GM04503 (cell line): ENCODE measurements around the gene ZNF385C.
"Not testable (repeated sequence)": the region's sequence is repeated elsewhere in the genome, so short reads cannot be mapped to it uniquely, and the experiment has no call there.

Experiments used
- DNase-seq: peaks from one replicate; pipeline ENCODE4 v3.0.0-alpha.2; 2012; ENCODE audit warnings: low read depth

Gene ZNF385C

GRCh38 chr17:42019509-42020404 is 78.5 kb downstream of the ZNF385C start, which contains the start of gene NKIRAS2:
Gene NKIRAS2 (plus strand): TSS chr17:42020090. CDS start chr17:42021578, 1,488 bp downstream.
- peak; percentile 46 for DNase-seq

DNA sequence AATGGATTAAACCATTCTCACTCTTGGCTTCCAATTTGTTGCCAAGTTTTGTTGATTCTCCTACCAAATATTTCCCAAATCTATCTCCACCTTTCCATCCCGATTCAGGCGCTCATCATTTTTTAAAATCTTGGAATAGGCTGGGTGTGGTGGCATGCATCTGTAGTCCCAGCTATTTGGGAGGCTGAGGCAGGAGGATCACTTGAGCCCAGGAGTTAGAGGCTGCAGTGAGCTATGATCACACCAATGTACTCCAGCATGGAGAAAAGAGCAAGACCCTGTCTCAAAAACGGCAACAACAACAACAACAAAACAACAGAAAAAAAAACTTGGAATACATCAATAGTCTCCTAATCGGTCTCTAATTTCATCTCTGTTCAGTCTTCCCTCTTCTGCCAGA is 79.3 kb downstream of the ZNF385C start:
- DNase-seq: no peak

DNA sequence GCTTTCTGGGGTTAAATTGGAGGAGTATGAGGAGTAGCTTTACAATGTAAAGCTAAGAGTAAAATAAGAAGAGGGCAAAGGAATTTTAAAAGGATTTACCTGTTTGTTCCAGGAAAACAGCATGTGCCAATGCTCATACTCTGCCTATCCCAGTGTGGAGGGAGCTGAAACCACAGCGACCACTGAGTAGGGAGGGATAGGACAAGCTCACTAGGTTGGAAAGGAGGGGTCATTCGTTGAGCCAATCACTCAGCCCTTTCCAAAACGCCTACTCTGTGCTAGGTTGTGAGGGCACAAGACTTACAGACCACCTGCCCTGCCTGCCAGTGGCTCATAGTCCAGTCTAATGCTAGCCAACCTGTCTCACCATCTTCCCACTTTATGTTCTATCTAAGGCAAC is 79.9 kb downstream of the ZNF385C start:
- no peak for DNase-seq

DNA sequence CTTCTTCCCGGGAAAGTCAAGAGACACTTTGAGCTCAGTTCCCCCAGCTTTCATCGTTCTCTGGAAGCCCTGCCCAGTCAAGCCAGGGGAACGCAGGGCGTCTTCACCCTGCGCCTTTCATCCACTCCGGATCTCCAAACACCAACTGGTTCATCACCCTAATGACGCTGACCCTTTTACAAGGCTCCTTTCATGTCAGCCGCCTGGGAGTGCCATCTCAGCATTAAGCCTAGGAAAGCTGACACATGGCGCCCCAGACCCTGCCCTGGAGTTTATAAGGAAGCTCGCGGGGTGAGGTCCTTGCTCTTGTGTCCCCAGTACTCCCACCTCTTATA is 80.4 kb downstream of the ZNF385C start:
- no peak for DNase-seq

DNA sequence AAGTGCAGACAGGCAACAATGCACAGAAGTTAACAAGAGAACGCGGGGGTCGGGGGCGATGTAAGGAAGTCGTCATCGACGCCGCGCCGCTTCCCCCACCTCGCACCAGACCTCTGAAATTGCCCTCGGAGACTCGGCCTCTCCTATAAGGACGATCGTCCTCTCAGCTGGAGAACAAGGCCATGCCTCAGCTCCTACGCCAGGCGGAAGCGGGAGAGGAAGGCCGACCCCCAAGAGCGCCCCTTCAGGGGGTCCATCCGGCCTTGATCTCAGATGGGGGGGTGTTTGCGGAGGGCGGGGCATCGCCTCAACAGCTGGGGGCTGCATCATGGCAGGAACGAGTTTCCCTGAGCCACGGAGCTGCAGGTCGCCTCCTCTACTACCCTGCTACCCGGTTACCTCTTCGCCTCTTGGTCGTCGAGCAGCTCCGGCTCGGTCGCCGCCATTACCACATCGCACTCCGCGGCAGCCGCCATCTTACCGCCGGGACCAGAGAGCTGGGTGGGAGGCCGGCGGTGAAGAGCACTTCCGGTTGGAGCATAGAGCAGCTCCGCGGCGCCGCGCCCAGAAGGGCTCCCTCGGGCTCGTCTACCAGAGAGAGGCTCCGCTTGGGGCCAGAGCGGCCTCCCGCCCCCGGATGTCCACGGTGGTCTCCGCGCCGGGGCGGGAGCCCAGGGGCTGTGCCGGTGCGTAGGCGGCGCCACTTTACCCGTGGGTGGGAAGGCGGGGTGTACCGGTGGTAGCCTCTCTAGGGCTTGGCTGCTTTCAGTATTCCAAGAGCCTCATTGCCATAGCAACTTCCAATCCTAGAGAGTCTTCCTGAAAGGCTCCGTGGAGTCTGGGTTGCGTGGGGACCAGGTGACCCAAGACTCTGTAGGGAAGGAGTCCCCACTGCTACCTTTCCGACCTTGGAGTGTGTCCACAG is 81.1 kb downstream of the ZNF385C start, which contains the start of gene DNAJC7:
Gene DNAJC7 (minus strand): TSS at position 499 of the 925 bp plus-strand sequence. CDS start 23 bp downstream, at position 476.
- DNase-seq: peak; percentile 58

- no peak for DNase-seq
These were observed 81.9 kb downstream of the ZNF385C start for GRCh38 chr17:42016411-42016831.

GRCh38 chr17:42013740-42014139 is 84.5 kb downstream of the ZNF385C start:
- DNase-seq: not testable (repeated sequence)

DNA sequence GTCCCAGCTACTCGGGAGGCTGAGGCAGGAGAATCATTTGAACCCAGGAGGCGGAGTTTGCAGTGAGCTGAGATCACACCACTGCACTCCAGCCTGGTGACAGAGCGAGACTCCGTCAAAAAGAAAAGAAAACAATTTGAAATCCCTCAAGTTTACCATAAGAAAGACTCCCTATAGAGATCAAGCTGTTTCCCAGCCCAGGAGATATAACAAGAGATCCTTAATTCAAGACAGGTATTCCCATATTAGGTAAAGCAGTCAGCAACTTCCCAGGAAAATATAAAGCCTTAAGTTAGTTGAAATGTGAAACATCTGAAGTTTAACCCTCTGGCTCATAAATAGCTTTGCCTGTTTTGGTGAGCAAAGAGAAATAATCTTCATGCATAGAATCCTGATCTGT is 85.9 kb downstream of the ZNF385C start:
- not testable (repeated sequence) for DNase-seq

DNA sequence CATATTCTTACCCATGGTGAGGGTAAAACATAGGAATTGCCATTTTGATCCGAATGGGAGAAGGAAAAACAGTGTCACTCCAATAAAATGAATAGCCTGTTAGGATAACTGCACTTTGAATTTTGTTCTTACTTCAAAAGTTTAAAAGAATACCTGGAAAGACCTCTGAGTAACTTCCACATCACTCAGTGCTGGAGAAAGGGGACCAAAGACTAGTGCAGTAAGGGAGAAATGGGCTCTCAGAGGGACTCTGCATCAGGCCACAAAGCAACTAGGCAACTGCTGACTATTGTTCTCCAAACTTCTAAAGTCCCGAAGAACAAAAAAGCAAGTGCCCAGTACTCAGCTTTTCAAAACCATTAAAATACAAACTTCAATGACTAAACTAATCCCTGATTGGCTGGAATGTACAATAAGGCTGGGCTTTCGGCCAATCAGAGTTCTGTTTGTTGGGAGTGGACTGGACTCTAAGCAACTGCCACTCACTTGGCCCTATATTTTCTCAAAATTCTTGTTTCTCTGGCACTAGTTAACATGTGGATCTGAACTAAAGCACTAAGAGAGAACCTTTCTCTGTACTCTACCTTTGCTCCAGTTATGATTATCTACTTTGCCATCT is 87.3 kb downstream of the ZNF385C start:
- DNase-seq: no peak

GRCh38 chr17:42010266-42010680 is 88.0 kb downstream of the ZNF385C start:
- DNase-seq: not testable (repeated sequence)

- DNase-seq: no peak
These were observed 89.1 kb downstream of the ZNF385C start for GRCh38 chr17:42009170-42009569.

DNA sequence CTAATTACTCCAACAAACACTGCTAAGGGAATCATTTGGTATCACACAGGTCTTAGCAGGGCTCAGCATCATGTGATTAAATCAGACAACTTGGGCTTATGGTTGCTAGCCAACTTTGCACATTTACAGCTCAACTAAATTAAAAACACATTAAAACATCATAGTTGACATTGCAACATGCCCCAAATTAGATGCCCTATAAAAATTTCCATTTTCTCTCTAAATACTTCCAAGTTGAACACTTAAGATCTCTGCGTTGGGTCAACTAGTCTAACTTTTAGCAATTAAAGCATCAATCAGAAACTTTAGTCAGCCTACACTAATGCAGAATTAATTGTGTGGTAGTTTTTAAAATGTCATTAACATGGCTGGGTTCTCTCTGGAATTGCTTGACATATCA is 93.1 kb downstream of the ZNF385C start:
- peak; percentile 25 for DNase-seq

GRCh38 chr17:42002792-42003301 is 95.4 kb downstream of the ZNF385C start:
- no peak for DNase-seq

DNA sequence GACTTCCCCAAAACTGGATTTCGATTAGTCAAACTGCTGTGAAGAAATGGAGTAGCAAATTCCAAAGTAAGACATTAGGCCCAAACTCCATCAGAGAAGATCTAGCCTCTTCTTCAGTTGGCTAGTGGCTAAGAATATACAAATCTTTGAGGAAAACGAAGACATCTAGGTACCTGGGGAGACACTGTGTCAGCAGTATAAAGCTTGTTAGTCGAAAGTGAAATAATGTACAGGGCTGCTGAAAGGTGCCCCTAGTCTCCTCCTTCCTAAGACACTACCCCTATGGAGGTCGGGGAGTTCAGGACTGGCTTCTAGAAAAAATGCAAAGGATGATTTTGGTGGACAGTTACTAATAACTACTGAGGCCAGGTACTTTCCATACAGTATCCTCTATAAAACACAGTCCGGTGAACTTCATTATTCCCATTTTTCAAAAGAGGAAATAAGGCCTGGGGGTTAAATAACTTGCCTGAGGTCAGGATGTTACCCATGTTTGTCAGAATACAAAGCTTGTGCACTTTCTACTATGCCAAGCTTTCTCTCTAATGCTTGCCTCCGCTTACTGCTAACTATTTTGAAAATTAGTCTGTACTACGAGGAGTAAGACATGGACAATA is 96.0 kb downstream of the ZNF385C start:
- DNase-seq: no peak

DNA sequence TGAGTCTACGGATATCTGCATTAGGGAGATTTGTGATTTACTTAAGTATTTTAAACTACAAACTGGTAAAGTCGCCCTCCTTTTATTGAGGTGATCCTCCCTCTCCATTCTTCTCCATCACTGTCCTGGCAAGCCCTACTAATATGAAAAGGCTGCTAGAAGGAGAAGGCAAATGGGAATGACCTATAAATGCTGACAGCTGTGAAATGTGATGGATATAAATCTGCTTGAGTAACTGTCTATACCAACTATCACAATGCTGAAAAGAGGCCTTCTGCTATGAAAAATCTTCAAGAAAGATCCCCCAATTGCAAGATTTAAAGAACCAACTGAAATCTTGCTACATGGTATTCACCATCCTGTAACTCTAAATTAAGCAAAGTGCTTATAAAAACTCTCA is 96.5 kb downstream of the ZNF385C start:
- DNase-seq: no peak

- DNase-seq: no peak
These were observed 97.7 kb downstream of the ZNF385C start for GRCh38 chr17:42000413-42001133.

GRCh38 chr17:41998497-41998896 is 99.8 kb downstream of the ZNF385C start:
- no peak for DNase-seq

DNA sequence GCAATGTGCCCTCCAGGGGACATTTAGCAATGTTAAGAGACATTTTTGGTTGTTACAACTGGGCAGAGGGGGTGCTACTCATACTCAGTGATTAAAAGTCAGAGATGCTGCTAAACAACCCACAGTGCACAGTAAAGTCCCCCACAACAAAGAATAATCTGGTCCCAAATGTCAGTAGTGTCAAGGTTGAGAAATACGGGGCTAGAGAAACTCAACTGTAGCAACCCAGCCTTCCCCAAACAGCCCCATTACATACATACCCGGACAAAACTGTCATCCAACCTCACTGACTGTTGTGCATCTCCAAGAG is 101.5 kb downstream of the ZNF385C start:
- DNase-seq: no peak

DNA sequence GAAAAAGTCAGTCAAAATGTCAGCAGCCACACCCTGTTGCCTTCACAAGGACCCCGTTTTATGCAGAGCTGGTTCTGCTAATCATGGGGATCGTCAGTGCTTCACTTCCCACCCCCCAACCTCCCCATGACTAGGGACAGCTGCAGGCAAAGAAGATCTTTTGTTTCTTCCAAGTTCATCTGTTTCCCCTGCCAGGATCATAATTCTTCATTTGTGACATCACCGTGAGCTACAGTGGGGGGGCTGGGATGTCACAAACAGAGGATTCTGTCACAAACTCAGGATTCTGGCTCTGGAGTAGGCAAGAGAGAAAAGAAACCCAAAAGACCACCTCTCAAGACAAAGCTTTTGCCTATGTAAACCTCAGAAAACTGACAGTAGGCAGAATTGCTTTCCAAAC is 105.7 kb downstream of the ZNF385C start:
- no peak for DNase-seq

- DNase-seq: no peak
These were observed 108.4 kb downstream of the ZNF385C start for GRCh38 chr17:41989702-41990419.
